Stimulated activated CD8-positive, alpha-beta memory T cell treated with anti-CD3 and anti-CD28 coated beads, Interleukin-15, amount 100 ng/mL, for 4 hours (primary cell): ENCODE data around the gene RSRC2.
"Not testable (repeated sequence)": the region's sequence is repeated elsewhere in the genome, so short reads cannot be mapped to it uniquely, and the experiment has no call there.

Experiments used
- DNase-seq, 2 donors: peaks; one replicate each; pipeline ENCODE4 v3.0.0-alpha.2; 2020; ENCODE audit warnings: low read depth in 2 of 2

RSRC2 gene

GRCh38 chr12:122518908-122519307 lies 7.8 kb downstream of the RSRC2 start:
- no peak for DNase-seq

- no peak for DNase-seq
These were observed 8.9 kb downstream of the RSRC2 start for GRCh38 chr12:122517877-122518276.

GRCh38 chr12:122516544-122517361 lies 10.0 kb downstream of the RSRC2 start:
- DNase-seq = no peak

DNA sequence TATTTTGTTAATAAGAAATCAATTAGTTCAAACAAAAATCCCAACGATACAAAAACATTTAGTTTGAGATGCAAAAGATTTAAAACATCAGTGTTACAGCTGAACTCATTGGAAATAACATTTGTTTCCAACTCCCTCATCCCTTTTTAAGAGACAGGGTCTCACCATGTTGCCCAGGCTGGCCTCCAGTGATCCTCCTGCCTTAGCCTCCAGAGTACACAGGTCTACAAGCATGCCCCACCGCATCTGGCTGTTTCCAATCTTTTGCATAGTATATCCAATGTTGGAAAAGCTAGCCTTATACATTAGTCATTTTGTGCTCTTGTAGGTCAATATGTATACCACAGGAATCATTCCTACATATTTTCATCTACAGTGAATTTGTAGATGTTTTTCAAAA lies 11.5 kb downstream of the RSRC2 start:
- no peak for DNase-seq

GRCh38 chr12:122513660-122514059 lies 13.1 kb downstream of the RSRC2 start:
- no peak for DNase-seq

GRCh38 chr12:122513028-122513427 lies 13.7 kb downstream of the RSRC2 start:
- not testable (repeated sequence) for DNase-seq

DNA sequence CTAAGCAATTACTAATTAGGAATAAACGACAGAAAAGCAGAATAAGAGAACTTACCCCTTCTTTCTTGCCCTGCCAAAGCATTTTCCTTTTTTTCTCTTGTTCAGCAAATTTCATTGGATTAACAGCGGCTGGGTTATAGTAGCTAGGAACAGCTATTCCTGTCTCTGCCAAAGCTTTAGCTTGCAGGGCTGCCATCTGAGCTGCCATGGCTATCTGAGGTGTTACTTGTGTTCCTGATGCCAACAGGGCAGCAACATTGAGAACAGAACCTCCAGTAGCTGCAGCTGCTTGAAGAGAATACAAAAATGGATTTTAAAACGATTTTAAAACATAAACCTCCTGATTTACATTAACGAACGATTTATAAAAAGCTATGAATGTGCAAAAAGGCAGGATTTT lies 18.6 kb downstream of the RSRC2 start:
- DNase-seq = no peak

- no peak for DNase-seq
These were observed 20.3 kb downstream of the RSRC2 start for GRCh38 chr12:122506393-122506938.

GRCh38 chr12:122505419-122506051 lies 21.2 kb downstream of the RSRC2 start:
- no peak for DNase-seq

DNA sequence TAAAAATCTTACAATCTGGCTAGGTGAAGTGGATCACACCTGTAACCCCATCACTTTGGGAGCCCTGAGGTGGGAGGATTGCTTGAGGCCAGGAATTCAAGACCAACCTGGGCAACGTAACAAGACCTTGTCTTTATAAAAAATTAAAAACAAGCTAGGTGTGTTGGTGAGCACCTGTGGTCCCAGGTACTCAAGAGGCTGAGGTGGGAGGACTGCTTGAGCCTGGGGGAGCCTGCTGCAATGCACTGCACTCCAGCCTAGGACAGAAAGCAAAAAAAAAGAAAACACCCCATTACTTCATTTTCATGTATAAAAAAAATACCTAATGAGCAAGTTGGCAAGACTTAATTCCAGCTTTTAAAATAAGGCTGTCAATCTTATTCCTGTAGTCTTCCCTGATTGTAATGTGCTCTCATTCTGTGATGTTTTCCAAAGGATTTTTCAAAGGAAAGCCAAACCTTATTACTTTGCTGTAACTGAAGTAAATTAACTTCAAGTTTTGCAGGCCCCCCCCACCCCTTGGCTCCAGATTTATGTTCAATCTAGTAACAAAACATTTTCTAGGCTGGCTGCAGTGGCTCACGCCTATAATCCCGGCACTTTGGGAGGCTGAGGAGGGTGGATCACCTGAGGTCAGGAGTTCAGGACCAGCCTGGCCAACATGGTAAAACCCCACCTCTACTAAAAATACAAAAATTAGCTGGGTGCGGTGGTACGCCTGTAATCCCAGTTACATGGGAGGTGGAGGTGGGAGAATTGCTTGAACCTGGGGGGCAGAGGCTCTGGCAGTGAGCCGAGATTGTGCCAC lies 22.7 kb downstream of the RSRC2 start:
- no peak for DNase-seq

DNA sequence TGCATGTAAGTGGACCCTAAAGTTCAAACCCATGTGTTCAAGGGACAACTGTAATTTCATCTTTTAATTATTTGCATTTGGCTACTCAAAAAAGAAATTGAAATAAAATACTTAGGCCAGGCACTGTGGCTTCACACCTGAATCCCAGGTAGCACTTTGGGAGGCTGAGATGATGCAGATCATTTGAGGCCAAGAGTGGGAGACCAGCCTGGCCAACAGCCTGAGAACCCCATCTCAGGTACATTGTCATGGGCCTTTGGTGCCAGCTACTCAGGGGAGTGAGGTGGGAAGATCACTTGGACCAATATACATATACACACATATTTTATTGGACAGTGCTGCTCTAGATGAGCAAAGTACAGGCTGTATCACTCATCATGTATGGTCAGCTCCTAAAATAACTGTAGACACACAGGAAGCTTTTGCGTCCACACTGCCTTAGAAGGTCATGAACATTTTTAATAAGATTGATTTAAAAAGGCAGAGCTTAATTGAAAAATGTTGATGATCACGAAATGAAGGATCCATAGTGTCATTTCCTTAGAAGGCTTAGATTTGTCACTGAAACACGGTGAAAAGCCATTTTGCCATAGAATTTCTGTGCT lies 23.5 kb downstream of the RSRC2 start:
- no peak for DNase-seq

- DNase-seq = no peak
These were observed 25.2 kb downstream of the RSRC2 start for GRCh38 chr12:122501489-122501989.

DNA sequence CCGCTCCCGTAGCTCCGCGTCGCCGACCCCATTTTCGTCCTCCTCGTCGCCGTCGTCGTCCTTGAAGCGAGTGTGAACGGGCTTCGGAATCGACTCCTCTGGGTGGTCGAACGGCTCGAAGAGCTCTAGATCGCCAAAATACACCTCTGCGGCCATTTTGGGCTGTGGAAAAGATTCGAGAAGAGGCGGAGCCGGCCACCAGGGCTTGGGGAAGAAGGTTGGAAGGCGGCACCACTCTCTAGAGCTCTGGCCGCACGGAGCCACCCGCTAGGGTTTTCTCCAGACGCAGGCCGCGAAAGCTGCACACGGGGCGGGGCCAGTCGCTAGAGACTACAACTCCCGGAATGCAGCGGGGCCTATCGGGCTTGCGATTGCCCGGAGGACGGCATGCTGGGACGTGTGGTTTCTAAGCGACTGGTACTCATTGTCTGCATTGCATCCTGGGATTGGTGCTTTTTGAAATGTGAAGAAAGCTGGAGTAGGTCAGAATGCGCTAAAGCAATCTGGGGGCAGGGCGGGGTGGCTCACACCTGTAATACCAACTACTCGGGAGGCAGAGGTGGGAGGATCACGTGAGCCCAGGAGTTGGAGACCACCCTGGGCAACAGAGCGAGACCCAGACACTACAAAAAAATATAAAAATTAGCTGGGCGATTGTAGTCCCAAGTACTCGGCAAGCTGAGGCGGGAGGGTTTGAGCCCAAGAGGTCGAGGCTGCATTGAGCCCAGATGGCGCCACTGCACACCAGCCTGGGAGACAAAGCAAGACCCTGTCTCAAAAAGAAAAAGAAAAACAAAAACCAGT lies 25.8 kb downstream of the RSRC2 start, which contains the start of gene ZCCHC8:
Gene ZCCHC8 (minus strand): TSS at position 248 of the 804 bp plus-strand sequence. CDS start 92 bp downstream, at position 156.
- DNase-seq = peak; percentile 91 to 92

- DNase-seq = peak; percentile 9 to 11
These were observed 26.6 kb downstream of the RSRC2 start for GRCh38 chr12:122499991-122500684.

GRCh38 chr12:122495258-122495657 lies 31.5 kb downstream of the RSRC2 start:
- DNase-seq = no peak

GRCh38 chr12:122493222-122493621 lies 33.5 kb downstream of the RSRC2 start:
- DNase-seq = not testable (repeated sequence)

GRCh38 chr12:122491991-122492390 lies 34.7 kb downstream of the RSRC2 start:
- no peak for DNase-seq

DNA sequence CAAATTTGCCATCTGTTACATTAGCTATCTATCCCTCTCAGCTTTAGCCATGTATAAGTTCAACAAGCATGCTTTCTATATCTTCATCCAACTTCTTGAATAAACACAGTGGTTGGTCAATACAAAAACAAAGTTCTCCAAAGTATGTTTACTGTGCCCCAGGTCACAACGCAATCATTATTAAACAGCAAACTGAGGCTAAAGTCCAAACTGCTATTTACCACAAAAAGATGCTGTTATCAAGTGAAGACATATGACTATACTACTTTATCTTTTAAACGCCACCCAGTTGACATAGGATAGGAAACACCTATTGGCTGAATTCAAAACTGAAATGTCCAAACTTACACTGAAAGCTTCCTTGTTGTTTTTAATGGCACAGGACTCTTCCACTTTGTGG lies 37.7 kb downstream of the RSRC2 start:
- no peak for DNase-seq

GRCh38 chr12:122487807-122488206 lies 38.9 kb downstream of the RSRC2 start:
- not testable (repeated sequence) for DNase-seq
